Neutrophil (primary cell): ENCODE measurements around the gene NOVA2.
A peak's percentile ranks its signal among the peaks of the same experiment; 100 is the strongest.

Experiments
- H3K27ac ChIP-seq: fragments of 200-600 bp; sonication (generic); 2 replicates; pipeline ENCODE4 v1.5.1; 2016; ENCODE audit warnings: mild to moderate bottlenecking, moderate library complexity
- H3K27me3 ChIP-seq: fragments of 200-600 bp; sonication (generic); 2 replicates; pipeline ENCODE4 v1.6.0; 2016; ENCODE audit warnings: mild to moderate bottlenecking
- H3K36me3 ChIP-seq: fragments of 200-600 bp; sonication (generic); 2 replicates; pipeline ENCODE4 v1.5.1; 2017
- H3K4me1 ChIP-seq, 2 experiments: fragments of 200-600 bp in 1 of 2; sonication (generic) in 1 of 2; 1 replicate in 1 of 2; 2 replicates in 1 of 2; pipeline versions ENCODE4 v1.5.1 to v1.6.1; 2013 to 2016; ENCODE audit warnings: low read depth in 1 of 2, low read length in 1 of 2, mild to moderate bottlenecking in 1 of 2, moderate library complexity in 1 of 2; ENCODE audit not compliant: control insufficient read depth in 1 of 2, insufficient read depth in 1 of 2
- H3K4me3 ChIP-seq, 2 experiments: fragments of 200-600 bp in 1 of 2; sonication (generic) in 1 of 2; 1 replicate in 1 of 2; 2 replicates in 1 of 2; pipeline ENCODE4 v1.5.1; 2013 to 2016; ENCODE audit warnings: low read depth in 1 of 2, low read length in 1 of 2, mild to moderate bottlenecking in 1 of 2, moderate library complexity in 1 of 2
- H3K9me3 ChIP-seq: fragments of 200-600 bp; sonication (generic); 2 replicates; pipeline ENCODE4 v1.5.1; 2016
- TF ChIP-seq, protein P1 (sequence below): fragments of 200-600 bp; sonication (generic); IDR thresholded peaks from 2 replicates; pipeline ENCODE4 v1.5.1; 2016; ENCODE audit warnings: antibody characterized with exemption

Gene NOVA2

DNA sequence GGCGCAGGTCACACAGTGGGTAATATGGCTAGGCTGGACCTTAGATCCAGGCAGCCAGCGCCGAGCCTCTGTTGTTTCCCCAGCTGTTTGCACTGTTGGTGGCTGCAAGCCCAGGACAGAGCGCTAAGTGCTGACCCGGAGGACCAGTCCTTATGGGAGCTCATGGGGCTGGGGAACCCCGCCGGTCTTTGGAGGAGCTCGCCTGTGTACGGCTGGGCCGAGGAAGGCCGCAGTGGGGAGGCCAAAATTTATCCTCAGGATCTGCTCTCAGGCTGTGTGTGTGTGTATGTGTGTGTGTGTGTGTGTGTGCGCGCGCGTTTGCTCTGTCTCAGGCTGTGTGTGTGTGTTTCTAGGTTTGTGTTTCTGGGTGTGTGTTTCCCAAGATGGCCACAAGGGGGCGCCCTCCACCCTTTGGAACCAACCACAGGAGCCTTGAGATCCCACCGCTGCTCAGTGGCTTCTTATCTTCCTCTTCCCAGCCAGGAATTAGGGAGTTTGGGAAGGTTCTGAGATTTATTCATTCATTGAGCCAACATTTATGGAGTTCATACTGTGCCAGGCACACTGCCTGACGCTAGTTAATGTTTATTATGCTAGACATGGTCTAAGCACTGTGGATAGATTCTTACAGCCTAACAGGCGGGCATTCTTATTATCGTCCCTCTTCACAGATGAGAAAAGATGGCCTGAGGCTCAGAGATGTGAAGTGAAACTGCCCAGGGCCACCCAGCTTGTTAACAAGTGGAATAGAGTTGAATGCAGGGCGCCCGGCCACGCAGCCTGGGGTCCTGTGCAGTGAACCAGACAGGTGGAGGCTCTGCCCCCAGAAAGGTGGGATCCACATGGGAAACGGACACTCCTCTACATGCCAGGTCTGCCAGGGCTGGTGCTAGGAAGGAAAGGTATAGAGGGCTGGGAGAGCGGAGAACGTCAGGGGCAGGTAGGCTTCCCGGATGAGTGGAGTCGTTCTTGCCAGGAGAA is 36.2 kb upstream of the NOVA2 start:
- Histone ChIP-seq H3K27ac (no peak overlapping the region), H3K4me3 (no peak overlapping the region)
- TF ChIP-seq, protein P1, sequence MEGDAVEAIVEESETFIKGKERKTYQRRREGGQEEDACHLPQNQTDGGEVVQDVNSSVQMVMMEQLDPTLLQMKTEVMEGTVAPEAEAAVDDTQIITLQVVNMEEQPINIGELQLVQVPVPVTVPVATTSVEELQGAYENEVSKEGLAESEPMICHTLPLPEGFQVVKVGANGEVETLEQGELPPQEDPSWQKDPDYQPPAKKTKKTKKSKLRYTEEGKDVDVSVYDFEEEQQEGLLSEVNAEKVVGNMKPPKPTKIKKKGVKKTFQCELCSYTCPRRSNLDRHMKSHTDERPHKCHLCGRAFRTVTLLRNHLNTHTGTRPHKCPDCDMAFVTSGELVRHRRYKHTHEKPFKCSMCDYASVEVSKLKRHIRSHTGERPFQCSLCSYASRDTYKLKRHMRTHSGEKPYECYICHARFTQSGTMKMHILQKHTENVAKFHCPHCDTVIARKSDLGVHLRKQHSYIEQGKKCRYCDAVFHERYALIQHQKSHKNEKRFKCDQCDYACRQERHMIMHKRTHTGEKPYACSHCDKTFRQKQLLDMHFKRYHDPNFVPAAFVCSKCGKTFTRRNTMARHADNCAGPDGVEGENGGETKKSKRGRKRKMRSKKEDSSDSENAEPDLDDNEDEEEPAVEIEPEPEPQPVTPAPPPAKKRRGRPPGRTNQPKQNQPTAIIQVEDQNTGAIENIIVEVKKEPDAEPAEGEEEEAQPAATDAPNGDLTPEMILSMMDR: peak; percentile 86

DNA sequence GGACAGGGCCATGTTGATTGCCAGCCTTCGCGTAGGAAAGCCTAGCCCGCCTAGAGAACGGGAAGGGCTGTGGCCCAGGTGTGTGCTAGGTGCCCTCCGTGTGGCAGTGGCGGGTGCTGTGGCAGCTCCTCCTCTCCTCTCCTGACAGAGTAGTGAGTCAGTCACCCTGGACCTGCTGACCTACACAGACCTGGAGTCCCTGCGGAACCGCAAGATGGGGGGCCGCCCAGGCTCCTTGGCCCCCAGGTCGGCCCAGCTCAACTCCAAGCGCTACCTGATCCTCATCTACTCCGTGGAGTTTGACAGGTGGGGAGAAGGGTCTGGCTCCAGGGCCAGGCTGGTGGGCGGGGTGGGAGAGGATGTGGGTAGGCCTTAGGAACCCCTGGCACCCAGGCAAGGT is 32.7 kb upstream of the NOVA2 start:
- Histone ChIP-seq H3K27ac (no peak overlapping the region), H3K4me1 (peaks cover 0 to 5% of the 10 kb centered on the region in 2 experiments), H3K27me3 (peaks cover 2% of the 10 kb centered on the region), H3K4me3 (no peak overlapping the region), H3K36me3 (peaks cover 20% of the 10 kb centered on the region), H3K9me3 (no peaks in the 10 kb centered on the region)
- TF ChIP-seq, protein P1: no peak

More for the DNA sequence above, 36.2 kb upstream of the NOVA2 start:
- Histone ChIP-seq H3K4me1 (peaks cover 9 to 13% of the 10 kb centered on the region in 2 experiments), H3K9me3 (no peaks in the 10 kb centered on the region), H3K27me3 (peaks cover 20% of the 10 kb centered on the region), H3K36me3 (peaks cover 17% of the 10 kb centered on the region)

DNA sequence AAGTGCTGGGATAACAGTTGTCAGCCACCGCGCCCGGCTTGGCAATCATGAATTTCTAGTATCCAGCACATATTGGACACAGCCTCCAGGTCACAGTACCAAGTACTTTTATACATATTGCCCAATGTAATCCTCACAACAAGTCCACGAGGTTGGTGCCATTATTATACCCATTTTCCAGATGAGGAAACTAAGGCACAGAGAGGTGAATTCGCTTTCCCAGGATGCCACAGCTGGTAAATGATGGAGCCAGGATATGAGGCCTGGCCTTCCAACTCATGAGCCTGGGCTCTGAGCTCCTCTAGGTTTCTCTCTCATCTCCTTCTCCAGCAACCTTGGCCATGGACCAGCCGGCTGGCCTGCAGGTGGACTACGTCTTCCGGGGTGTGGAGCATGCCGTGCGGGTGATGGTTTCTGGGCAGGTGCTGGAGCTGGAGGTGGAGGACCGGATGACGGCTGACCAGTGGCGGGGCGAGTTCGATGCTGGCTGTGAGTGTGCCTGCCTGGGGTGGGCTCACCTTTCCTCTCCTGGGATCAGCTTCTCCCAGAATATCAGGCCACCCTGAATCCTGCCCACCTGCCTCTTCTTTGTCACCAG is 29.1 kb upstream of the NOVA2 start:
- peaks cover 31% of the 10 kb centered on the region for H3K27me3 ChIP-seq
- no peaks in the 10 kb centered on the region for H3K9me3 ChIP-seq
- peaks cover 4 to 13% of the 10 kb centered on the region in 2 experiments for H3K4me1 ChIP-seq
- H3K27ac ChIP-seq: no peak overlapping the region
- no peak overlapping the region for H3K4me3 ChIP-seq
- TF ChIP-seq, protein P1: no peak
- peaks cover 16% of the 10 kb centered on the region for H3K36me3 ChIP-seq

- Histone ChIP-seq H3K9me3 (no peaks in the 10 kb centered on the region), H3K4me3 (no peak overlapping the region), H3K27me3 (peaks cover 31% of the 10 kb centered on the region), H3K36me3 (peaks cover 10% of the 10 kb centered on the region), H3K27ac (no peak overlapping the region), H3K4me1 (peaks cover 9 to 18% of the 10 kb centered on the region in 2 experiments)
- TF ChIP-seq, protein P1: no peak
Observed at GRCh38 chr19:46000491-46001246, 27.0 kb upstream of the NOVA2 start.

GRCh38 chr19:45999653-46000121 is 26.0 kb upstream of the NOVA2 start:
- Histone ChIP-seq H3K9me3 (no peaks in the 10 kb centered on the region), H3K27ac (no peak overlapping the region), H3K4me1 (peaks cover 15 to 24% of the 10 kb centered on the region in 2 experiments), H3K36me3 (peaks cover 10% of the 10 kb centered on the region), H3K4me3 (no peak overlapping the region), H3K27me3 (peaks cover 31% of the 10 kb centered on the region)
- TF ChIP-seq, protein P1: no peak
